GM21717 (cell line): ENCODE data around the gene ERBB4.
"Not testable (repeated sequence)": the region's sequence is repeated elsewhere in the genome, so short reads cannot be mapped to it uniquely, and the experiment has no call there.

Source experiments
- ATAC-seq: cut with Tn5 transposase; IDR thresholded peaks from one replicate; pipeline ENCODE4 v1.9.1; 2021; ENCODE audit warnings: mild to moderate bottlenecking, moderate library complexity; ENCODE audit not compliant: unreplicated experiment

ERBB4 gene

DNA sequence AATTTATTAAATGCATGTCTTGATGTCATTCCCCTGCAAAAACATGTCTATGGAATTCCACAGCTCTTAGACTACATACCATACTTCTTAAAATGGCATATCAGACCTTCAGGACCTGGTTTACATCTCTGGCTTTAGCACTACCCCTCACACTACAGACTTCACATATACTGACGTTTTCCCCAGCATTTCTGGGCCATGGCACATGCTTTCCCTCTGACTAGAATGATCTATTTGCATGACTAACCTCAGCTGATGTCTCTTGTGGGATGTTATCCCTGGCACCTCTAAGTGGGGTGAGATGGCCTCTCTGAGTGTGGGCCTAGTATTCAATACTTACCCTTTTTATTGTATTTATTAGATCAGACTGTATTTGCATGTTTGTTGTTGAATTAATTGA lies 381.6 kb downstream of the ERBB4 start:
- ATAC-seq = no peak

GRCh38 chr2:212156088-212156487 lies 382.5 kb downstream of the ERBB4 start:
- ATAC-seq = no peak

GRCh38 chr2:212154477-212154878 lies 384.1 kb downstream of the ERBB4 start:
- no peak for ATAC-seq

DNA sequence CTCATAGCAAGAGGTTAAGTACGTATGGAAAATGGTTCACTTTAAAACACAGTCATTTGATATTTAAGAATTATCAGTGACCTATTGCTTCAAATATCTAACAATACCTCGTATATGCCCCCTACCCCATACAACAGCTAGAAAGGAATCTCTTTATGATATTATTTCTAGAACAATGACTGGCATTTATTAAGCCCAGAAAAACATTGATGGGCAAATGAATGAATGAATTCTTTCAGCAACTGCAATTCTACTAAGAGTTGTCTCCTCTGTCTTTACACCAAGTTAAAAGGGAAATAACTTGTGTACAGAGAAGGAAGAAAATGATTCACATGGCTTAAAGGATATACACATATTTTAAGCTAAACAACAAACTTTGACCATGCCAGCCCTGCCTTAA lies 384.7 kb downstream of the ERBB4 start:
- no peak for ATAC-seq

DNA sequence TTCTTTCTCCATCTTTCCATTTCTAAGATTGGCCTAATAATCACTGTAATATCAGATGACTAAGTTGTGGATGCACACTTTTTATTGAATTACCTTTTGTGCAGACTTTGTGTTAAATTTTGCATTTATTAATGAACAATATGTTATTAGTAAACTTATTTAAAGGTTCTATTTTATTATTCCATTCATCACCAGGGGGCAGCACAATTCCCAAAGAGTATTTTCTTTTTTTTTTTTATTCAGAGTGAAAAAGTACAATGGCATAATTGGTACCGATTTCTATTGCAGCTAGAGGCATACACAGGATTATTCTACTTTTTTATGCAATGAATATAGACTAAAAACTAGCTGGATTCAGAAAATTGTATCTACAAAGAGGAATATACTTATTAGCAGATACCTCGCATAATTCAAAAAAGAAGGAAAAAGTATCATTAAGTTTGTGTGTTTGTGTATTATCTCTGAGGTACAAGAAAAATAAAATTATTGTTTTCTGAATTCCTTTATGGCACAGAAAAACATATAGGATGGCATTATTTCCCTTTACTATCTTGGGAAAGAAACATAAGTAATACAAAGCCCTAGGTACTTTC lies 390.6 kb downstream of the ERBB4 start:
- no peak for ATAC-seq

GRCh38 chr2:212146416-212146815 lies 392.2 kb downstream of the ERBB4 start:
- ATAC-seq = no peak

GRCh38 chr2:212145121-212145520 lies 393.5 kb downstream of the ERBB4 start:
- ATAC-seq = no peak

GRCh38 chr2:212142631-212143030 lies 396.0 kb downstream of the ERBB4 start:
- ATAC-seq = no peak

- ATAC-seq = no peak
Observed at GRCh38 chr2:212141499-212141898, 397.1 kb downstream of the ERBB4 start.

- no peak for ATAC-seq
Observed at GRCh38 chr2:212136216-212136795, 402.3 kb downstream of the ERBB4 start.

GRCh38 chr2:212135739-212136138 lies 402.9 kb downstream of the ERBB4 start:
- ATAC-seq = no peak

GRCh38 chr2:212133337-212133736 lies 405.3 kb downstream of the ERBB4 start:
- no peak for ATAC-seq

- ATAC-seq = no peak
Observed at GRCh38 chr2:212124598-212124997, 414.0 kb downstream of the ERBB4 start.

GRCh38 chr2:212119591-212119990 lies 419.0 kb downstream of the ERBB4 start:
- no peak for ATAC-seq

GRCh38 chr2:212117926-212118325 lies 420.7 kb downstream of the ERBB4 start:
- ATAC-seq = no peak

GRCh38 chr2:212114489-212114888 lies 424.1 kb downstream of the ERBB4 start:
- no peak for ATAC-seq

- no peak for ATAC-seq
Observed at GRCh38 chr2:212112401-212112800, 426.2 kb downstream of the ERBB4 start.

- no peak for ATAC-seq
Observed at GRCh38 chr2:212109792-212110680, 428.6 kb downstream of the ERBB4 start.

DNA sequence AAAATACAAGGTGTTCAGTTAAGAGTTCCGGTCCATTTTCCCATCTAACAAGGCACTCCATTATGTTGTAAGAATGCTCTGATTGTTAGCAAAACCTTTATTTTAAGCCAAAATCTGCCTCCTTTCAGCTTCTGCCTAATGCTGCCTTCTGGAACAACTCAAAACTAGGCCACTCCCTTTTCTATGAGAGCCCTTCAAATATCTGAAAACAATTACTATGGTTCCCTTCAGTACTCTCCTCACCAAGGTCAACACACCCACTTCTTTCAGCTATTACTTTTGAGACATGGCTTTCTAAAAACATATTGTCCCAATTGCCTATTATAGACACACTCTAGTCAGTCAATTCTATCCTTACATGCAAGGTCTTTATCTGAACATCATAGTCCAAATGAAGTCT lies 429.4 kb downstream of the ERBB4 start:
- ATAC-seq = no peak

DNA sequence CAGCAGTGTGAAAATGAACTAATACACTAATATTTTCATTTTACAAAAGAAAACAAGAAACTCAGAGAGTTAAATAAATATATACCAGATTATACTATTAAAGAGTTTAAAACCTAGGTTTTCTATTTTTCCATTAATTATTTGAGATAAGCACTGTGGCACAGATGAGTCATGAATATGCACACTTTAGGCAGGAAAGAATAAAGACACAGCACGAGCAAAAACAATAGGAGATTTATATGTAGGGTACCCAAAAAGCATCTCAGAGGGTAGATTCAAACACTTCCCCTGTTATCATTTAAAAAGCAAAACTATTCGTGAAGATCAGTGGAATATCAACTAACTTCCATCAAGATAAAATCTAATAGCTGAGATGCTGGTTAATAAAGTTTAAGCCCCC lies 430.6 kb downstream of the ERBB4 start:
- no peak for ATAC-seq

DNA sequence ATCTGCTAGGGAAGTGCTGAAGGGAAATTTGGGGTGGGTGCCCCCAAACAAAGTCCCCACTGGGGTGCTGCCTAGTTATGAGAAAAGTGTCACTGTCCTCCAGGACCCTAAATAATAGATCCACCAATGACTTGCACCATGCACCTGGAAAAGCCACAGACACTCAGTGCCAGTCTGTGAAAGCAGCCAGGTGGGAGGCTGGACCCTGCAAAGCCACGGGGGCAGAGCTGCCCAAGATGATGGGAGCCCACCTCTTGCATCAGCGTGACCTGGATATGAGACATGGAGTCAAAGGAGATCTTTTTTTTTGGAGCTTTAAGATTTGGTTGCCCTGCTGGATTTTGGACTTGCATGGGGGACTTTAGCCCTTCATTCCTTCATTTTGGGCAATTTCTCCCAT lies 431.6 kb downstream of the ERBB4 start:
- ATAC-seq = no peak

DNA sequence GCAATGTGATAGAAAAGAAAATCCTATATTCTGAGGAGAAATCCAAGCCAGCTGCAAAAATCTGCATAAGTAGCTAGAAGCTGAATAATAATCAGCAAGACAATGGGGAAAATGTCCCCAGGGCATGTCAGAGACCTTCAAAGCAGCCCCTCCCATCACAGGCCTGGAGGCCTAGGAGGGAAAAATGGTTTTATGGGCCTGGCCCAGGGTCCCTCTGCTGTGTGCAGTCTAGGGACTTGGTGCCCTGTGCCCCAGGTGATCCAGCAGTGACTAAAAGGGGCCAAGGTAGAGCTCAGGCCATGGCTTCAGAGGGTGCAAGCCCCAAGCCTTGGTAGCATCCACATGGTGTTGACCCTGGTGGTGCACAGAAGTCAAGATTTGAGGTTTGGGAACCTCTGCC lies 432.1 kb downstream of the ERBB4 start:
- ATAC-seq = not testable (repeated sequence)
